HG02973 (cell line): ENCODE measurements around the gene FARP1.

Experiments
- ATAC-seq: cut with Tn5 transposase; IDR thresholded peaks from one replicate; pipeline ENCODE4 v1.9.1; 2021; ENCODE audit warnings: moderate library complexity; ENCODE audit not compliant: unreplicated experiment

Gene FARP1

DNA sequence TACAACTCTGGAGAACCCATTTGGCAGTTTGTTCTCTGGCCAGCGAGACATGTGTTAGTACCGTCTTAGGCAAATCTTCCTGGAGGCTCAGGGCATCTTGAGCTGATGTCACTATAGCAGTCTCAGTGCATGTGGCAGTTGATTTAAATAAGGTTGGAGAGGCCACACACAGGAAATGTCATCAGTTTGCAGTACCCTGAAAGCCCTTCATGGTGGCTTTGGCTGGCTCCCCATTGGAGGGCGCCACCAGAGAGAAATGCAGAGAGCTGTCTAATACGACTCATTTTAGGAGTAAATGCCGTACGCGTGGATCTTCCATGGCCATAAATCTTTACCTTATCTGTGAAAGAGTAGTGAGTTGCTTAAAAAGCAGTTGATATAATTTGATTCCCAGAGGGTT, 270.9 kb downstream of the FARP1 start:
- ATAC-seq = no peak

DNA sequence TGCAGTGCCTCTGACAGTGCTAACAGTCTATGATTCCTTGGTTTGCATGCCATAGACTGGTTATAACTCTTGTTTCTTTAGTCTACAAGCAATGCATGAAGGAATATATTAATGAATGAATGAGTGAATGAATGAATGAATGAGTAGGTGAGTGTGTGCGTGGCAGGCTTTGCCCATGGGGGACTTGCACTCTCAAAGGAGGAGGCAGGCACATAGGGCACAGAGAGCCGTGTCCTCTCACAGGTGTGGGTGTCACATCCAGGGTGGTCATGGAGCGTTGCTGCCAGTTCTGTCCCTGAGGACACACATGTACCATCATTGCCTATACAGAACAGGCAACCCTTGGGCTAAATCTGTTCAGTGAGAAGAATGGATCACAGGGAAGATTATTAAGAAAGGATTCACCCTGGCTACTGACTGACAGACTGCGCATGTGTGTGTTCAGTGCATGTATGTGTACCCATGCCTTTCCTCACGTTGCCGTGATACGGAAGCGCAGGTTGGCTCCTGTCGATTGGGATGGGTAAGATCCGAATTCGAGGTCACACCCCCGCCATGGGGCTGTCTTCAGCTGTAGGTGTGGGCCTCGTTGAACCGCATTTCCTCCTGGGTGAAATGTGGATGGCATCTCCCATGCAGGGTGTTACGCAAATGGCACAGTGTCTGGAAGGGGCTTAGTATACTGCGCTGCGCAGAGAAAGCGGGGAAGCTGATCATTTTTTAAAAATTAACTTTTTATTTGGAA, 272.6 kb downstream of the FARP1 start:
- ATAC-seq = no peak

DNA sequence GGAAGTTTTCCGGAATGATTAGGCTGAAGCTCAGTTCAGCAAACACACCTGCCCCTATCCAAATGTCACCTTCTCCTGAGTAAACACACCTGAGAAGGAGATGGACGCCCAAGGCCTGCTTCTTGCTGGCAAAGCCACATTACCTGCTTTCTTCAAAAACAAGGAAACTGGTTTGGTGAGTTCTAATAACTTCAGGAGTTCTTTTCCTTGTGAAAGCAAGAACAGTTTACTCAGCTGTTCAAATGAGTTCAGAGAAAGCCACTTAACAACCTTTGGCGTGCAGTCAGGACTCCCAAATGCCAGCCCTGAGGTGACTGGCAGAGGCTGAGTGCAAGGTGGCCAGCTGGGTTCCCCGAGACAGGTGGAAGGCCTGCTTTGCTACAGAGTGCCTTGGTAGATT, 273.5 kb downstream of the FARP1 start:
- ATAC-seq = no peak

DNA sequence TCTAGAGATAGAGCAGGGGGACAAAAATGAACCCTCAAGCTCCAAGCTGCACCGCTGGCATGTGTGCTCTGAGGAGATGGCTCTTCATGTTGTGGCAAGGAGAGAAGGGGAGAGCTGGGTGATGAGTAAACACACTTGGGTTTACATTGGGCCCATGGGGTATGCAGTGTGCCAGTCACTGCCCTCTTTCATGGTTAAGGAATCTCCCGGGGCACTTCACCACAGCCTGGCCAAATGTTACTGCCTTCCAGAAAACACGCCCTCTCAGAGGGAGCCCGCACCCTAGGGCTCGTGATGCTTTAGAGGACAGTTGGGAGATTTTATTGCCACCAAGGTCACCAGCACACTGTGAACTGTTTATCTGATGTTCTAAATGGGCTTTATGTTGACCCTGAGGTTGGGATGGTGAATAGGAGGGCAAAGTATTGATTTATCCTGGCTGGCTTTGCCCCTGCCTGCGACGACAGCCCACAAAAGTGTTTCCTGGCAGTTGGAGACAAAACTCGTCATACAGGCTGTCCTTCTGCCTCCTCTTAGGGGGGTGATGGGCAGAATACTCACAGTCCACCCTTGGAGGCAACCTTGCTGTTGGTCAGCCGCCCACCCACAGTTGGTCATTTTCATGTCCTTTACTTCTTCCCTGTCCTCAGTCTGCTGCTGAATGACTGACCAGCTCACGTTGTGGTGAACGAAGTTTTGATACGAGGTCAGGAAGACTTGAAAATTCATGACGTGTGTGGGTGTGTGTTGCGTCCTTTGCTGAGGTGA, 277.1 kb downstream of the FARP1 start:
- ATAC-seq = no peak

DNA sequence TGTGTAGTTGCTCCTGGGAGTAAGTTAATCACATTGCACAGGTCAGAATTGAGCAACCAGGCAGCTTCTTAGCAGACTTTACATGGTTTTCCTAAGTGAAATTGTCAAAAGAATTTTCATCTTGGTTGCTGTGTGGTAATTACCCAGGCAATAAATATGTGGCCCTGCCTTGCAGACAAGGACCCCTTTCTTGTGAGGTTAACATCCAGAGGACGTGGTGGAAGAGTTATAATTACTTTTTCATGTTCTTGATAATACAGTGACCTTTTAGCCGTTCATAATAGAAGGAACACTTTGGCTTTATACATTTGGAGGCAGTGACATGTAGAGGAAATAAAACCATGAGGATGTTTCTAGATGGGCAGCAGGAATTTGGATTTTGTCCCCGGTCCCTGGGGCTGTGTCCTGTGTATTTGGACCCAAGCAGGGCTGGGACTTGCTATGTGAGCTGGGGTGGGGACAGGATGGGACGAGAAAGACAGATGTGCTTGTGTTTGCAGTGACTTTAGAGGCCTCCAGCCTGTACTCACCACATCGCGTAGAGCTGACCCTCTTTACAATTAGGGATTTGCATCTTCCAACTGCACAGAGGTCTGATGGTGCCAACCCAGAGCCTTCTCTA, 277.8 kb downstream of the FARP1 start:
- ATAC-seq = no peak

DNA sequence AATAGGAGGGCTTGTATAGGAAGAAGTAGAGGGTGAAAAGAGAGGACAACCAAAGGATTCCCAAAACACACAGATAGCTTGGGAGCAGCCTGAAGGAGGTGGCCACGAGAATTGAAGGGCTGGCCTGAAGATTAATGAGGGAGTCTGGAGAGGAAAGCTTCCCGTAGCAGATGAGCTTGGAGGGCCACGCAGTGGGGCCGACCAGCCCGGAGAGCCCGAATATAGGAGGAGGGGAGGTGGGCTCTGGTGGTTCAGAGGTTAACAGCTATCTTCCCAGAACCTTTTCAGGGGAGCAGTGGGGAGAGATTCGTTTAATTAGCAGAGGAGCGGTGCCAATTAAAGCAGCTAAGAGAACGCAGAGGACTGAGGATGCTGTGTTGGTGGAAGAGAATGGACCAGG, 279.2 kb downstream of the FARP1 start:
- ATAC-seq = no peak

DNA sequence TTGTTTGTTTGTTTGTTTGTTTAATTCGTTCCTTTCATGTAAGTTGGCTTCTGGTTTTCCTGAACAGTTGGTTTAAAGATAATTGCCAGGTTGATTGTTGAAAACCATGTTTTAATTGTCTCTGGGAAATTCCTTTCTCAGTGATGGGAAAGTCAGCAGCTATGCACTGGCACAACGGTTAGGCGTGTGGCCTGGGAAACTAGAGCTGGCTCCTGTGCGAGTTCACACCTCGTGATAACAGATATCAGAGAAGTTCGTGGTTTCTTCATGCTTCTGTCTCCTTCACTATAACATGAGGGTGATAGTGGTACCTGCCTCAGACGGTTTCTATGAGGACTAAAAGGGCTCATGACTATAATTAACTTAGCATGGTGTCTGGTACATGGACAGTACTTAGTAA, 280.5 kb downstream of the FARP1 start:
- no peak for ATAC-seq

GRCh38 chr13:98427331-98427995, 284.6 kb downstream of the FARP1 start:
- no peak for ATAC-seq

- ATAC-seq = no peak
Measured at GRCh38 chr13:98428256-98428966, 285.5 kb downstream of the FARP1 start.

DNA sequence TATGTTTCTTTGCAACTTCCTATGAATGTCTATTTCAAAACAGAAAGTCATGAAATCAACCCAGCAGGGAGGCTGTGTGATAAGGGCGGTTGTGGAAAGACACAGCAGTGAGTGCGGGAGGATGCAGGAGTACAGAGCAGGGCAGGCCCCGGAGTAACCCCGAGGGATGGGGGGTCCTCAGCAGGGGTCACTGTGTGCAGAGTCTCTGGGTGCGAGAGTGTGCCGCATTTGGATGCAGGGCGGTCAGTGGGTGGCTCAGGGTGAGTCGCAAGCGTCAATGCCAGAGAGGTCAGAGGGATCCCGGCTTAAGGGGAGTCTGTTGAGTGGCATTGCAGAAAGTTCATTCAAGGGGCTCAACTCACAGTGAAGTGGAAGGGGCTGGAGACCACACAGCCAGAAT, 286.2 kb downstream of the FARP1 start:
- ATAC-seq = no peak

DNA sequence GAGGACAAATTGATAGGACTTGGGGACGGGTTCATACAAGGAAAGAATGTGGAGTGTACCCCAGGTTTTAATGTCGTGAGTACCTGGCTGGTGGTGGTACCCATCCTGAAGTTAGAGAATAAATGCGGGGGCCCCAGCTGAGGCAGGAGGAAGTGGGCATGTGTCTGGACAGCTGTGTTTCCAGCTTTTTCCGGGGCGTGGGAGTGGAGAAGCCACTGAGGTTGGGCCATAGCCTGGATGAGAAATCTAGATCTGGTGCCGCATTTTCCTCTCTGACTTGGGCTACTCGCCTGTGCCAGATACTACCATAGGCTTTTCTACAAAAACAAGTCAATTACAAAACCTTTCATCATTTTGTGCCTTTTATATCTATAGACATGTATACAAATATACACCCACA, 286.6 kb downstream of the FARP1 start:
- no peak for ATAC-seq

GRCh38 chr13:98429977-98430736, 287.3 kb downstream of the FARP1 start:
- no peak for ATAC-seq

GRCh38 chr13:98432638-98433037, 289.7 kb downstream of the FARP1 start:
- ATAC-seq = no peak

DNA sequence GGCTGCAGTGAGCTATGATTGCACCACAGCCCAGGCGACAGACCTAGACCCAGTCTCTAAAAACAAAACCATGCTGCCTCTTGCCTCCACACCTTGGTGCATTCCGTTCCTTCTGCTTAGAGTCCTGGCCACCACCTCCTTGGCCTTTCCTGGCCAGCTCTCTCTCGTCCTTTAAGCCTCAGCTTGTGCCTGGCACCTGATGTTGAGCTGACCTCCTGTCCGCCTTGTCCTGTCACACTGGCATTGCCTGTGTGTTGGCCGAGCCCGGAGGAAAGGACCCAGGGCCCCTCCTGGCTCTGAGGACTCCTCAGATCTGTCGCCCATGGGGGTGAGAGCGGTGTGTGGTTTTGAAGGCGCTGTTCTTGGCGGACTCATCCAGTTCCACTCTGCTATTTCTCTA, 290.8 kb downstream of the FARP1 start:
- ATAC-seq = no peak

- ATAC-seq = no peak
Measured at GRCh38 chr13:98434060-98434459, 291.2 kb downstream of the FARP1 start.

GRCh38 chr13:98435376-98435775, 292.5 kb downstream of the FARP1 start:
- no peak for ATAC-seq

DNA sequence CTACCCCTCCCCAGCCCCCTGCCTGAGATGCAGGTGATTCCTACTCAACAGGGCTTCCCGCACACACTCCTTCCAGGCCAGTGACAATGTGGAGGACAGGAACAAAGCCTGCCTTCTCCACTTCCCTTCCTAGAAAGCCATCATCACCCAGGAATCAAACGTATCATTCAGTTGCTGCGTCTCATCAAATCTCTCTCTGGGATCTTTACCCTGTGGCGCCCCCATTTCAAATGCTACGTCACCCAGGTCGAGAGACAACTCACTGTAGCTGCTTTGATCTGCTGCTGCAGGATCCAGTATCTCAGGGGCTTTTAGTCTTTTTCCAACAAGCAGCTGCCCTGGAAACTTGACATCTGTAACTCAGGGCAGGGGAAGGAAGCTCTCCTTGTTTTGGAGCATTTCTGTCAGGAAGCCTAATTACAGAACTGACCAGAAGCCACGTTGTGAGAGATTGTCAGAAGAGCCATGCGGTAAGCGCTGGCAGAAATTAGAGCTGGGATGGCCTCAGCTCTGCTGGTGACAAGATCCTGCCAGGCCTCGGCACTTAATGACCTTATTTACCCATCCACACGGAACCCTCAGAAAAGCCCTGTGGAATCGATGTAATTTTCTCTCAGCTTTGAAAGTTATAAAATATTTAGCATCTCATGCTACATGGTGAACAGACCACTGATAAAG, 293.5 kb downstream of the FARP1 start:
- no peak for ATAC-seq

GRCh38 chr13:98438246-98439125, 295.6 kb downstream of the FARP1 start:
- ATAC-seq = no peak
